Loucy (cell line): ENCODE data around the gene OR4C11.

ENCODE experiments used
- H2AFZ ChIP-seq: fragments of 200-600 bp; sonication (generic); 2 replicates; pipeline ENCODE4 v1.6.0; 2016; ENCODE audit warnings: antibody characterized with exemption, mild to moderate bottlenecking, low read length, moderate library complexity
- H3F3A ChIP-seq: fragments of 200-600 bp; 2 replicates; pipeline ENCODE4 v1.6.0; 2016; ENCODE audit warnings: antibody characterized with exemption, low read depth, mild to moderate bottlenecking
- H3K27me3 ChIP-seq: fragments of 200-600 bp; sonication (generic); 2 replicates; pipeline ENCODE4 v1.6.1; 2014; ENCODE audit warnings: low read length, mild to moderate bottlenecking; ENCODE audit not compliant: insufficient read depth, poor library complexity, severe bottlenecking
- H3K36me3 ChIP-seq: fragments of 200-600 bp; sonication (generic); 2 replicates; pipeline ENCODE4 v1.6.1; 2016; ENCODE audit warnings: low read length; ENCODE audit not compliant: insufficient read depth
- H3K4me1 ChIP-seq: fragments of 200-600 bp; sonication (generic); 2 replicates; pipeline ENCODE4 v1.5.1; 2014; ENCODE audit warnings: low read length, mild to moderate bottlenecking; ENCODE audit not compliant: insufficient read depth, poor library complexity, severe bottlenecking
- H3K4me2 ChIP-seq: fragments of 200-600 bp; sonication (generic); 2 replicates; pipeline ENCODE4 v1.6.0; 2014; ENCODE audit warnings: antibody characterized with exemption, low read length, low read depth, mild to moderate bottlenecking; ENCODE audit not compliant: poor library complexity, severe bottlenecking
- H3K4me3 ChIP-seq: fragments of 200-600 bp; sonication (generic); 2 replicates; pipeline ENCODE4 v1.5.1; 2014; ENCODE audit warnings: low read length, mild to moderate bottlenecking, mixed read lengths; ENCODE audit not compliant: poor library complexity, severe bottlenecking
- H3K79me2 ChIP-seq: fragments of 200-600 bp; sonication (generic); 2 replicates; pipeline ENCODE4 v1.6.1; 2014; ENCODE audit warnings: low read length; ENCODE audit not compliant: insufficient read depth
- H3K9ac ChIP-seq: fragments of 200-600 bp; sonication (generic); 2 replicates; pipeline ENCODE4 v1.6.0; 2014; ENCODE audit warnings: mild to moderate bottlenecking, low read depth, low read length, moderate library complexity; ENCODE audit not compliant: poor library complexity, severe bottlenecking
- H3K9me2 ChIP-seq: fragments of 200-600 bp; sonication (generic); replicated peaks from 2 replicates; pipeline ENCODE4 v1.6.1; 2016; ENCODE audit warnings: low read depth, low read length, mixed read lengths
- H3K9me3 ChIP-seq: fragments of 200-600 bp; sonication (generic); 2 replicates; pipeline ENCODE4 v1.6.1; 2014; ENCODE audit warnings: mild to moderate bottlenecking, antibody characterized with exemption, low read length, low read depth; ENCODE audit not compliant: insufficient read depth
- H4K20me1 ChIP-seq: fragments of 200-600 bp; sonication (generic); 2 replicates; pipeline ENCODE4 v1.6.0; 2014; ENCODE audit warnings: antibody characterized with exemption, low read length, mild to moderate bottlenecking; ENCODE audit not compliant: insufficient read depth, poor library complexity, severe bottlenecking
- CTCF ChIP-seq: fragments of 200-600 bp; sonication (generic); conservative IDR thresholded peaks from 2 replicates; pipeline ENCODE4 v1.5.1; 2014; ENCODE audit warnings: mild to moderate bottlenecking, antibody characterized with exemption, low read length
- EZH2phosphoT487 ChIP-seq: fragments of 200-600 bp; IDR thresholded peaks from 2 replicates; pipeline ENCODE4 v1.6.1; 2018; ENCODE audit warnings: antibody characterized with exemption, mild to moderate bottlenecking, moderate library complexity, borderline replicate concordance

OR4C11 gene

GRCh38 chr11:55572548-55572947 is 34.9 kb downstream of the OR4C11 start:
- Histone ChIP-seq H3K27me3 (no peaks in the 10 kb centered on the region), H3K9ac (no peak overlapping the region), H2AFZ (no peak overlapping the region), H3K36me3 (no peaks in the 10 kb centered on the region), H3F3A (no peaks in the 10 kb centered on the region), H3K4me1 (no peaks in the 10 kb centered on the region), H3K4me3 (no peak overlapping the region), H3K4me2 (no peak overlapping the region), H3K79me2 (no peaks in the 10 kb centered on the region), H3K9me2 (no peaks in the 10 kb centered on the region), H3K9me3 (0 out of 2 replicates have a peak, but pooled peaks cover 6% of the 10 kb centered on the region), H4K20me1 (no peaks in the 10 kb centered on the region)
- TF ChIP-seq EZH2phosphoT487 (no peak), CTCF (no peak)

- H3K4me2 ChIP-seq = no peak within 1 kb of the TSS
- TF ChIP-seq CTCF (no peak), EZH2phosphoT487 (no peak)
- H3K9ac ChIP-seq = no peak within 1 kb of the TSS
- no peaks in the 10 kb centered on the region for H3K9me2 ChIP-seq
- no peaks in the 10 kb centered on the region for H3F3A ChIP-seq
- H3K4me1 ChIP-seq = no peaks in the 10 kb centered on the region
- H3K9me3 ChIP-seq = 0 out of 2 replicates have a peak, but pooled peaks cover 6% of the 10 kb centered on the region
- H3K79me2 ChIP-seq = no peaks in the 10 kb centered on the region
- H4K20me1 ChIP-seq = no peaks in the 10 kb centered on the region
- H3K27me3 ChIP-seq = no peaks in the 10 kb centered on the region
- H3K36me3 ChIP-seq = no peaks in the 10 kb centered on the region
- H3K4me3 ChIP-seq = no peak within 1 kb of the TSS
- no peak within 1 kb of the TSS for H2AFZ ChIP-seq
Observed at GRCh38 chr11:55571828-55572227, 35.6 kb downstream of the OR4C11 start, which contains the start of gene OR4C16. TSS of gene OR4C16 (plus strand) at chr11:55572128. CDS start at chr11:55572128, 0 bp downstream.

- TF ChIP-seq EZH2phosphoT487 (no peak), CTCF (no peak)
- Histone ChIP-seq H3K27me3 (no peaks in the 10 kb centered on the region), H2AFZ (no peak within 1 kb of the TSS), H3F3A (no peaks in the 10 kb centered on the region), H3K9me2 (no peaks in the 10 kb centered on the region), H3K4me3 (no peak within 1 kb of the TSS), H3K9me3 (peaks cover 6% of the 10 kb centered on the region; the same call in 1 of the 2 replicates), H3K9ac (no peak within 1 kb of the TSS), H3K36me3 (no peaks in the 10 kb centered on the region), H3K4me1 (no peaks in the 10 kb centered on the region), H3K79me2 (no peaks in the 10 kb centered on the region), H3K4me2 (no peak within 1 kb of the TSS), H4K20me1 (no peaks in the 10 kb centered on the region)
Observed at GRCh38 chr11:55554169-55554568, 53.3 kb downstream of the OR4C11 start, which contains the start of gene OR4C15. TSS of gene OR4C15 (plus strand) at chr11:55554469. CDS start at chr11:55554469, 0 bp downstream.
